Activated T-cell treated with anti-CD3 and anti-CD28 coated beads for 24 hours (primary cell): ENCODE results near the gene VWF.

Source experiments
- DNase-seq: peaks from one replicate; pipeline ENCODE4 v3.0.0-alpha.2; 2020; ENCODE audit warnings: low read depth

Gene VWF

DNA sequence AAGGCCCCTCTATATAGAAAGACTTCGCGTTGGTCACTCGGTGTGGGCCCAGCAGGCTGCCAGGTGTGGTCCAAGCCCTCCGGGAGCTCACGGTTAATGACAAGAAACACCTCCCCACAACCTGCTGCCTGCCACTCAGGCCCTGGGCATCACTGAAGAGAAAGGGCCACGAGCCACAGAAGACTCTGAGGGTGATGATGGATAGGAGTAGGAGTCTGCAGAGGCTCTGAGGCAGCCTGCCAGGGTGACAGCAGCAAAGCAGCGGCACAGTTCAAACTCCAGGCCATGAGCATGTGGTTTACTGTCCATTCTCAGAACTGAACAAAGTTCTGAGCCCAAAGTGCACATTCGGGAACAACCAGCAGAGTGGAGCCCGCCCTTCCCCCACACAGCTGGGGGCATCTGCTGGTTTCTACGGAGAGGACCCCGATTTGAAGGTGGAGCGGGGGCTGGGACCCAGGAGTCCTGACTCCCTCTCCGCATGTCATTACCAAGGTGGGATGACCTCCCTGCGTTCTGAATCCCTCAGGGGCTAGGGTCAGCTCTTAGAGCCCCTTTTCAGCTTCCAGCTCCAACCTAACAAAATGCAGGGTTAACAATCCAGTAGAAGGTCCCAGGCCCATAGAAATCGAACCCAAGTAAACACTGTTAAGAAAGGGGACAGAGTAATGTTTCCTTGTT is 65.8 kb downstream of the VWF start:
- no peak for DNase-seq

DNA sequence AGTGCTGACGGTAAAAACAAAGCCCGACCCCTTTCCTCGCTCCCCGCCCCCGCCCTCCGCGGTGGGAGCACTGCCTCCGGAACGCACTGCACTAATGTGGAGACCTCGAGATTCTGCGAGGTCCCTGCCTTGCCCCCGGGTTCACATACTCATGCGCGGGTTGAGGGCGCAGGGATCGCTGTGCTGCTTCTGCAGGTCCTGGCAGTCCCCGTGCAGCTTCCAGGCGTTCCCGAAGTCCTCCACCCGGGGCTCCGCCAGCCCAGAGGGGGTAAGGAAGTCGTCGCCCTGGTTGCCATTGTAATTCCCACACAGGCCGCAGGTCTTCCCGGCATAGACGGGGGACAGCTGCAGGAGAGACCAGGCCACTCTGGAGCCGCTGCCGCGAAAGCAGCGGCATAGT is 66.8 kb downstream of the VWF start:
- no peak for DNase-seq

DNA sequence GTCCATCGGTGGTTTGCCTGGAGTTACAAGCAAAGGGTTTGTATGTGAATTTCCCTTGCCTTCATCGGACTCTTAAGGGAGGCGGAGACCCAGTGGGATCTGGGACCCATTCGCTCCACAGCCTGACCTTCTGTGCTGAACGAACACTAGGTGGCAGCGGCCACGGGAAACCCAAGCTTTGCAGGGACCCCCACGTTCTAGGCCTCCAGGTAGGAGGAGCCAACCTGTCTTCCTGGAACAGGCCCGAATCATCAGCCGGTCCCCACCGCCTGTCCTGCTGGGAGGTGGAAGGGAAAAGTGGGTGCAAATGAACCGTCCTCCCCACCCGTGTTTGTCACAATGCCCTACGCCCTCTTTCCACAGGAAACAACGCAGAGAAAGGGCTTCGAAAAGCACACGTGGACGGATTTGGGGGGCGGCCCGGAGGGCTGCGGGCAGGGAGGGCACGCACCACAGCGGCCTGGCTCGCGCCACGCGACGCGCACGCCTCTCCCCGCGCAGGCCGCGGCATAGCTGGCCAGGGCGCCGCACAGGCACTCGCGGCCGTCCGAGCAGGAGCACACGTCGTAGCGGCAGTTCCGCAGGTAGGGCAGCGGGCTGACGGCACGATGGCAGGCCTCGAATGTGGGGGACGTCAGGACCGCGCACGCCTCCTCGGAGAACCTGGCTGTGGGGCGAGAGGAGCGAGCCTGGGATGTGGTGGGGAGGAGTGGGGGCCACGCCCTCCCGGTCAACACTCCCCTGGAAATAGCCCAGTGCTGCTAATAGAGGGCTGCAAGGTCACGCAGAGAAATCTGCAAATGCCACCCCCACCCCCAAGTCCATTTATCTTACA is 67.8 kb downstream of the VWF start:
- DNase-seq = peak; percentile 18

DNA sequence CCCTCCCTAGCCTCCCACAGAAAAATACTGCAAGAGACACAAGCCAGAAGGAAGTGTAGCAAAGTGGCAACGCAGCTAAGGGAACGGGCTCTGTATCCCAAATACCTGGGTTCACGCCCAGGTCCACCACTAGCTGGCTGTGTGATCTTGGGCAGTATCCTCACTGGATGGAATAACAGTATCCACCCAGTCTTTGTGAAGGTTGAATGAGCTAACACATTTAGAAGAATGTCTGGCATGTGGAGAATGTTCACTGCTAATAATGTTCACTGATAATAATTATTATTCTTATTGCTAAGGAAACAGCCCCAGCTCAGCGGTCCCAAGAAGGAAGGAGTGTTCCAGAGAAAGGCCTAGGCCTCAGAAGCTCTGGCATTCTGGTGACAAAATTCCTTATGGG is 70.9 kb downstream of the VWF start:
- no peak for DNase-seq

DNA sequence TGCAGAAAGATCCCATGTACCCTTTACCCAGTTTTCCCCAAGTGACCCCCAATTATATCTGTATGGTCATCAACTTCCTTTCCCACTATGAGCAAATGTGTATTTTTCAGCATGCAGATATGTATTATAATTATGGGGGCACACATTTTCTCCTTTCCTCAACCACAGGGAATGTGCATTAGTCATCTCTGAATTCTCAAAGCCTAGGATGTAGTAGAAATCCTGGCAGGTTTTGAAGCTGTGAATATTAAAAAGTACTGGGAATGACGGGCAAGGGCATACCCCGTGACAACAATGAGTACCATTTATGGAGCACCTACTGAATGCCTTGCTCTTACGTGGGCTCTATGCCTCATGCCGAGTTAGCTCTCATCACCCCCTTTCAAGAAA is 71.5 kb downstream of the VWF start:
- DNase-seq = no peak

DNA sequence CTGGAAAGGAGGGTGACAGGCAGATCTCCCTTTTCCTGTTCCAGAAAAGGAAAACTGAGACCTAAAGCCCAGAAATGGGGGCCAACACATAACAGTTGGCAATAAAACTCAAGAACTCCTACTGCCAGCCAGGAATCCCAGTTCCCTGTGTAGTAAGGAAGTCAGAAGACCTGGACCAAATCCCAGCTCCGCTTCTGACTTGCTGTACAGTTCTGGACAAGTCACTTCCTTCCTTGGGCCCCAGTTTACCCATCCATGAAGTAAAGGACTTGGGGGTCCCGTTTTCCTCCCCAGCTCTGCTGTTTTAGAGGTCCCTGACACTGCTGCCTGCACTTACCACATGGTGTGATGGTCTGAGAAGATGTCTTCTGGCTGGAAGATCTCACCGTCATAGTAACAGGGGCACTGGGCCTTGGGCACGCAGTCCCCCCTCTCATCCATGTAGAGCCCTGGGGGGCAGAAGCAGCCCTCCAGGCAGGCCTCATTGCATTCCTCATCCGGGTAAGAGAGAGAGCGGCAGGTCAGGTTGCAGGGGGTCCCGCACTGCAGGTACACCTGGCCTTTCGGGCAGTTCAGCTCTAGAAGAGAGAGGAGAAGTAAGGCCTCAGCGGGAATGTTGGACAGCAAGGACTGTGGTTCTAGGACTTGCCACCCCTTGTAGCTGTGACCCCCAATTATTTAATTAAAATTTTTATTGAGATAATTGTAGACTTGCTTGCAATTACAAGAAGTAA is 72.1 kb downstream of the VWF start:
- DNase-seq = no peak

DNA sequence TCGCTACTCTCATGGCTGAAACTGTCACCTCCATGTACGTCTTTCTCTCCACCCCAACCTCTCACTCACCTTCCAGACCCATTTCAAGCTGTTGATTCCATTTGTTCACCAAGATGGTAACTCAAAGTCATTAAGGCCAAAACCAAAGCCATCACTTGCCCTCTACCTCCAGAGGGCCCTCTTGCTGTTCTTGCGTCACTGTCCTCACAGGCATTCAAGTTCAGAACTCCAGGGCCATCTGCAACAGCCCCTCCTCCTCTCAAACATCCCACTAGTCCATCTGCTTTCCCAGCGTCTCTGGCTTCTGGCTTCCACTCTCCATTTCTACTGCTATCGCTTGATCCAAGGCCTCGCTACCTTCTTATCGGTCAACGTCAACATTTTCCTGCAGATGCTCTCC is 74.5 kb downstream of the VWF start:
- no peak for DNase-seq

DNA sequence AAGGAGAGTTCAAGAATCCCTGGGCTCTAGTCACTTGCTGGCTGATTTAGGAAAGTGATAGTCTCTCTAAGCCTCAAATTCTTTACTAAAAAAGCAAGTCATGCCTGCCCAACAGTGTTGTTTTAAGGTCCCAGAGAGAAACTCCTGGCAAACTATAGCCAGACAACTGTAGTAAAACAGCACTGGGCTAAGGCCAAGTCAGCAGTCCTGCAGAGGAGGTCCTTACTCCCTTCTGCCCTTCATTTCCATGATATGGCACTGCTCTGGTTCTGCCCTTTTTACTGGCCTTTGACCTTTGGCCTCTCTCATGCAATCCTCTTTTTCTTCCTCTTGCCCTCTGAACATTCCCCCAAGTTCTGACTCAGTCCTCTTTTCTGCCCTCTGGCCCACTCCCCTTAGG is 74.9 kb downstream of the VWF start:
- no peak for DNase-seq

DNA sequence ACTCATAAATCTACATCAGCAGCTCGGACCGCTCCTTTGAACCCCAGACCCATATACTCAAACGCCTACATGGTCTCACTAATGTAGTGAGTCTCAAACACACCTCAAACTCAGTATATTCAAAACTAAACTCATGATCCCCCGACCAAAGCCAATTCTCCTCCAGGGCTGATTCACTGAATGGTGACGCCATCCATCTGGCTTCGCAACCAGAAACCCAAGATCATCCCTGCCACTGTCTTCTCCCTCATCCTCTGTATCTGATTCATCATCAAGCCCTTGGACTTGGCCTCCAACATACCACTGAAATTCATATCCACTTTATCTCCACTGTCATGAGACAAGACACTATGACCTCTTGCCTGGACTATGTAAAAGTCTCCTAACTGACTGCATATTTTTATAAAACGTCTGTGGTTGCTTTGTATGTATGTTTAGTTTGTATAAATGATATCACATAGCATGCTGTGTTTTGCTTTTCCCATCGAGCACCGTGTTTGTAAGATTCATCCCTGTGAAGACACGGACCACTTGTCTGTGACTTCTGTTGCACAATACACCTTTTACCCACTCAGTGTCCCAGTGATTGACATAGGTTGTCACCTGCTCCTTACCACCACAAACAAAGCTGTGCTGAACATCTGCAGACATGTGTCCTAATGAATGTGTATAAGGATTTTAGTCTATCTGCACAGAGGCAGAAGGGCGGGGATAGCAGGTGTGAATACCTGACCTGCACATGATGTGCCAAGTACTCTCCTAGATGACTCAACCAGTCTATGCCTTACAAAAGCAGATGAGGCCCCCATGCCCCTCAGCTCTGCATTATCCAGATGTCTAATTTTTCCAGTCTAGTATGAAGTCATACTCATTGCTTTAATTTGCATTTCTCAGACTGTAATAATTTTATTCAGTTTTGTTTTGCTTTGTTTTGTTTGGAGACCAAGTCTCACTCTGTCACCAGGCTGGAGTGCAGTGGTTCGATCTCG is 76.9 kb downstream of the VWF start:
- no peak for DNase-seq

DNA sequence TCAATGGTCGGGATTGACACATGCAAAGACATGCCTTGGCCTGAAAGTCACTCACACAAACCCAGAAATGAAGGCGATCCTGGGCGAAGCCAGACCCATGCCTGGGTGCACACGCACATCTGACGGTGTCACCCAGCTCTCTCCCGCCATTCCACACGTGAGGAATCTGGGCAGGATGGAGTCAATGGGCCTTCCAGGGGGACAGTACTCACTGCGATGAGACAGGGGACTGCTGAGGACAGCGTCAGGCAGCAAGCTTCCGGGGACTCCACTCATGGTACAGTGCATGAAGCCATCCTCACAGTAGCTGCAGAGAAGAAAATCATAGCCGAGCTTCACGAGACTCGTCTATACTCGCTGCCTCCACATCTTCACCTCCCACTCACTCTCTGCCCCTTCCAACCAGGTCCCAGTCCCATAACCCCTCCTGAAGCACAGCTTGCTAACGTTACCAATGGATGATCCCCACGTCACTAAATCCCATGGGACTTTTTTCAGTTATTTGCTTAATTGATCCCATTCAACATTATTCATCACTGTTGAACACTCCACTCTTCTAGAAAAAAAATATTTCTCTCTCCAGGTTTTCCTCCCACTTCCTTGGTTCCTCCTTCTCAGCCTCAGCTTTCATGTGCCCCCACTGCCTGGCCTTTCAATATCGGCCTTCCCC is 77.8 kb downstream of the VWF start:
- no peak for DNase-seq

DNA sequence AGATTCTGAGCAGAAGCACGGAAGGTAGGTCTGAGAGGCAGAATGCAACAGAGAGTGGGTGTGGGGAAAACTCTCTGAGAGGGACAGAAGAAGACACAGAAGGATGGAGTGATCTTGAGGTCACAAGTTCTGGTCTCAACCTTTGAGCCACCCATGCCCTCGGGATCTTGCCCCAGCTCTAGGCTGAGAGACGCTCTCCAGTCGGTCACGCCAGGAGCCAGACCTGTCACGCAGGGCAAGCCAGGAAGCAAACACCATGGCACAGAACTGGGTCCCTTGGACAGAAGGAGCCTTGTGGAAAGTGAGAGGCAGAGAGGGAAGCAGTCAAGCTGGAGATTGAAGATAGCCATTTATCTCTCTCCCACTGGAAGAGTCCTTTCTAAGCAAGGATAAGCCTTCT is 79.0 kb downstream of the VWF start:
- no peak for DNase-seq

DNA sequence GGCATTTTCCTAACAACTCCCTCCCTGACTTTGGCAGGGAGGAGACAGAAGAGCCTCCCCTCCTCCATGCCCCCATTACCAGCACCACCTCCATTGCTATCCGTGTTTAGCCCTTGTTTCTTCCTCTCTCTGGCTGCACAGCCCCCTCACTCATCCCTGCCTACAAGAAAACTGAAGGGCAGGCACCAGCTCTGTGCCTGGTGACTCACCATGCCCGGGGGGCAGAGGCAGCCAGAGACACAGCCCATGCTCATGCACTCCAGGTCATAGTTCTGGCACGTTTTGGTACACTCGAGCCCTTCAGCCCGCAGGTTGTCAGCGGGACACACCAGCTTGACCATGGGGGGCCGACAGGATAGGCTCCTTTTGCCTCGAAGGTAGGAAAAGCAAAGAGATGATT is 80.4 kb downstream of the VWF start:
- DNase-seq = no peak

DNA sequence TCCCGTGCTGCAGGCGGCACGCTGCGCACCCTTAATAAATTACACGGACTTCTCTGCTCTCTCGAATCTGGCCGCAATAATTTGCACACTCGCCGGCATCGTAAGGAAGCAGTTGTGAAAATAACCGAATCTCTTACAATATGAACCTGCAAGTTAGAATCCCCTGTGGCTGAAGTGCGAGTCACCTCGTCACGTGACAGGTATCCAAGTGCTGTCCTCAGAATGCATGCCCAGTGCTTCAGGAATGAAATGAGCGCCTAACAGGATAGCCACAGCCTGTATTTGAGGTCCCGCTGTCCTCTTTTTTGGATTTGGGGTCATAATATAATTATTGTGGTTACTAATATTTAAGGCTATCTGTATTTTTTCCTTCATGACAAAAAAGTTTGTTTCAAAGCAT is 82.0 kb downstream of the VWF start:
- DNase-seq = no peak

DNA sequence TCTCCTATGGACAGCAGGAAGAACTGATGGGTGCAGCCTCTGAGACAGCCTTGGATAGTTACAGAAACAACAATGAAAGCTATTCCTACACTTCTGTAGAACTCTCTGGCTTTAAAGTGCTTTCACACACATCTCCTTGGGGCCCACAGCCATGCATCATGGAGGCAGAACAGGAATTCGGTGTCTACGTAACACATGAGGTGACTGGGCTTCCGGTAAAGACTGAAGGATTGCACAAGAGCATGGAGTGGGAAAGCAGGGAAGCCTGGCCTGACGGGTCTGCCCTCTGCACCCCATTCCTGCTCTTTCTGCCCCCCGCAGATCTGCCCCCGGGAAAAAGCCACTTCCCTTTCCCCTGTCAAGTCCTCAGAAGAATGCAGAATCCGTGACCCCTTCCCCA is 82.6 kb downstream of the VWF start:
- DNase-seq = no peak

DNA sequence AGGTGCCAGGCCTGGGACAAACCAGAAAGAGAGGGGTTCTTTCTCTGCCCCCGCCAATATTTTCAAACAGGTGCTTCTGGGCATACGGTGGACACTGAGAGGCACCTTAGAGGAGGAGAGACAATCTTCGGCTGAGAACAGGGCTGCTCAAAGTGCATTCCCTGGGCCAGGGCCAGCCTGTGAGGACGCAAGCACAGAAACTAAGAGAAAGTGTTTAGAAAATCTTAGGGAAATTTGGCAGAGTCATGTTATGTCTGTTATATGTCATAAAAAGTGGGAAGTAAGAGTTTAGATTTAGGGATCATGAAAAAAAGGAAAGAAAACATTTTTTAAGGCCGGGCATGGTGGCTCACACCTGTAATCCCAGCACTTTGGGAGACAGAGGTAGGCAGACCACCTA is 83.7 kb downstream of the VWF start:
- DNase-seq = no peak

DNA sequence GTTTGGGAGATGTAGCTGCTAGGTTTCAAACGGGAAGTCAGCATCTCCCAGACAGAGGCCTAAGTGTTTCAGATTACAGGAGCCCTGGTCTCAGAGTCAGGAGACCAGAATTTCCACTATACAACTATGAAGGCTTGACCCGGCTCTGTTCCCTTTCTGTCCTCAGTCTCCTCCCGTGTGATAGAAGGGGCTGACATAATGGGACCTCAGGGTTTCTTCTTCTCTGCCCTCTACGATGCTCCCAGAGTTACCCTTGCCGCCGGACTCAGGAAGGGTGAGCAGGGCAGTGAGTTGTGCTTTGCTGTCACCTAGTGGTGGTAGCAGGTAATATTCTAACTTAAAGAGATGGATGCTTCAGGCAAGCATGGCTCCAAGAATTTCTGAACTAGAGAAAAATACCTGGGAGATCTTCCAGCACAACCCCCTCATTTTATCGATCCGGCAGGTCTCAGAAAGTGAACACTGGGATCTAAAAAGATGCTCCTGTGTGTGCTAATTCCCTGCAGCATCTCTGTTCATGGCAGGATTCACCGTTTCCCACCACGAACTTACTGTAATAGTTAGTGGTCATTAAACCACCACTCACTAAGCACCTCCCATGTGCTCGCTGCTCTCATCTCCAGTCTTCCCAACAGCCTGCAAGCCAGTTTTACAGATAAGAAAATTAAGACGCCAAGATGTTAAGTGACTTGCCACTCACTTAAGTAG is 84.4 kb downstream of the VWF start:
- DNase-seq = peak; percentile 44

DNA sequence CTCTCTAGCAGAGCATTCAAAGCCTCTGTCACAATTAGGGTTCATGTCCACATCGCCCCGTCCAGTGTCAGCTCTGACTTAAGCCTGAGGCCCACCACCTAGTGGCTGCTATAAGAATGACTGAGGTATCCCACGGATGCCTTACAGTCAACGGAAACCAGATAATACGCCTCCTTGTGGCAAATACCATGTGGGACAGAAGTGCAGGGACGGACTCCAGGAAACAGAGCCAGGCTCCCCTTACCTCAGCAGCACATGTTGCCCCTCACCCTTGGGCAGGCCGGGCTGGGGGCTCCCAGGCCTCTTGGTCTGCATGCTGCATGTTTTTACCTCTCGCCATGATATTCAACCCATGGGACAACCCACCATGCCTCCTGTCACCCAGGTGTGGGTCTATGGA is 86.3 kb downstream of the VWF start:
- peak; percentile 25 for DNase-seq

DNA sequence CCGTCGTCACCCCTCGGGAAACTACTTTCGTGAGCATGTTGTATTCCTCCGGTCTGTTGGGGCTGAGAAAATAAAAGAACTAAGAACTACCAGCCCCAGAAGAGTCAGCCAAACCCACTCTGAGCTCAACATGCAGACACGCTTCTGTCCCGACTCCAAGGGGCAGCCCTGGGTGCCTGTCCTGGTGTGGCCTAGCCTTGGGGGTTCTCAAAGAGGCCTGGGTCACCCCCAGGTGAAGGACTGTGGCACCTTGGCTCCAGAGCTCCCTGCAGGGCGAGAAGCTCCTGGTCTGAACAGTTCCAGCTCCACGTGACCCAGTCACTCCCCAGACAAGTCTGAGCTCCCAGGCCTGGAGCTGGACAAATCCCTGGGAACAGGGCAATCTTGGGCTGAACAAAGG is 87.0 kb downstream of the VWF start:
- DNase-seq = no peak

DNA sequence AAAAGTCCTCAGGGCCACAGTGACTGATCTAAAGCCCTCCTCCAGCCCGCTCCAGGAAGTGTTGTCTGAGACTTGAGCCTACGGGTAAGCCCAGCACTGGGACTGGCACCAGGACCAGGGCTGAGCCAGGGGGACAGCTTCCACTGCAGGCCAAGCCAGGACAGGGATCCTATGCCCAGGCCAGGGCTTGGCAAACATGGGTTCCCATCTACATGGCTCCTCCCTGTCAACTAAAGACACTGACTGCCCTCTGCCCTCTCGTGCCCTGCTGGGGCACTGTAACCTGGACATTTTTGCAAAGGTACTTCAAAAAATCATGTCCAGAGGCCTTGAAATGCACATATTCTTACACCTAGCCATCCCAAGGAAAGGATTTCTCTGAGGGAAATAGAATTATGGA is 88.0 kb downstream of the VWF start:
- no peak for DNase-seq

DNA sequence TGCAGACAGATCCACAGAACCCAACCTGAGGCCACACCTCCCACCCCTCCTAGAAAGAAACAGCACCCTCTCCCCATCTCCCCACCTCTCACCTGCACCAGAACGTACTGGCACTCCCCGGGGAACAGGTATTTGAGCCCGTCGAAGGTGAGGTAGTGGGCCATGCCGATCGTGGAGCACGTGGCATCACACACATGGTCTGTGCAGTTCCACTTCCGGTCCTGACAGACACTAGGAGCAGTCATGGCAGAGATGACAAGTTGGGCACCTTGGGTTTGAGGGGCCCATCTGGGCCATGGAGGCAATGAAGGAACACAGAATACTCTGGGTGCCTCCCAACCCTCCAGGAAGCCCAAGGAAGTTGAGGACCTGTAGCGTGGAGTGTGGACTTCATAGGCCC is 89.9 kb downstream of the VWF start:
- DNase-seq = no peak

DNA sequence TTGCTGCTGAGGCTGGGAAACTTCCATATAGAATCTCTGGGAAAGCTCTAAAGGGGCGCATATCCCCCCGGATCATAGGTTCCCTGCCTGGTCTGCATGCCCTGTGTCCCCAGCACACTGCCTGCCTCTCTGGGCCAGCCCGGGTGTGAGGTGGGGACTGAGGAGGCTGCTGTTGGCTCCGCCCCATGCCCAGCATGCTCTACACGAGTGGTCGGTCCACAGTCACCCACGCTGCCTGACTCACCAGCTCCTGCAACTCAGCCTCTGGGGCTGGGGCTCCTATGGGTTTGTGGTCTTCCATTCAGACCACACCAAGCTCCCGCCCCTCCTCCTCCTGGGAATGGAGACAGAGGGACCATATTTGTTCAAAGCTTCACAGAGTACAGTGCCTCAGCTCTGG is 90.9 kb downstream of the VWF start:
- DNase-seq = no peak
